ENCODE measurements around the gene TSHZ3.

GRCh38 chr19:31386806-31387205 is 37.6 kb upstream of the TSHZ3 start:
- TF ChIP-seq, protein P1, sequence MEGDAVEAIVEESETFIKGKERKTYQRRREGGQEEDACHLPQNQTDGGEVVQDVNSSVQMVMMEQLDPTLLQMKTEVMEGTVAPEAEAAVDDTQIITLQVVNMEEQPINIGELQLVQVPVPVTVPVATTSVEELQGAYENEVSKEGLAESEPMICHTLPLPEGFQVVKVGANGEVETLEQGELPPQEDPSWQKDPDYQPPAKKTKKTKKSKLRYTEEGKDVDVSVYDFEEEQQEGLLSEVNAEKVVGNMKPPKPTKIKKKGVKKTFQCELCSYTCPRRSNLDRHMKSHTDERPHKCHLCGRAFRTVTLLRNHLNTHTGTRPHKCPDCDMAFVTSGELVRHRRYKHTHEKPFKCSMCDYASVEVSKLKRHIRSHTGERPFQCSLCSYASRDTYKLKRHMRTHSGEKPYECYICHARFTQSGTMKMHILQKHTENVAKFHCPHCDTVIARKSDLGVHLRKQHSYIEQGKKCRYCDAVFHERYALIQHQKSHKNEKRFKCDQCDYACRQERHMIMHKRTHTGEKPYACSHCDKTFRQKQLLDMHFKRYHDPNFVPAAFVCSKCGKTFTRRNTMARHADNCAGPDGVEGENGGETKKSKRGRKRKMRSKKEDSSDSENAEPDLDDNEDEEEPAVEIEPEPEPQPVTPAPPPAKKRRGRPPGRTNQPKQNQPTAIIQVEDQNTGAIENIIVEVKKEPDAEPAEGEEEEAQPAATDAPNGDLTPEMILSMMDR (IDR thresholded peaks at IDR 0.05; ENCODE audit: poor library complexity, severe bottlenecking): no peak
- no peak for TF ChIP-seq TAF1 (IDR thresholded peaks at IDR 0.05; ENCODE audit: low read depth)
- no peak for TF ChIP-seq MXI1 (conservative IDR thresholded peaks at IDR 0.05; ENCODE audit: poor library complexity, severe bottlenecking)
